Duodenal mucosa (tissue), 2 donors: ENCODE measurements around the gene ATP11A.
A peak's percentile ranks its signal among the peaks of the same experiment; 100 is the strongest.
"Not testable (repeated sequence)": the region's sequence is repeated elsewhere in the genome, so short reads cannot be mapped to it uniquely, and the experiment has no call there.

Experiments used
- H3K27ac ChIP-seq: one replicate; pipeline ENCODE4 v1.7.0; 2013; ENCODE audit warnings: low read depth, low read length
- H3K27me3 ChIP-seq, 2 donors: one replicate each; pipeline ENCODE4 v1.7.0; 2013; ENCODE audit warnings: low read length in 2 of 2, control low read depth in 1 of 2; ENCODE audit not compliant: insufficient read depth in 2 of 2, control insufficient read depth in 1 of 2
- H3K36me3 ChIP-seq, 2 donors: one replicate each; pipeline ENCODE4 v1.7.0; 2013; ENCODE audit warnings: low read length in 2 of 2, control low read depth in 1 of 2; ENCODE audit not compliant: insufficient read depth in 2 of 2, control insufficient read depth in 1 of 2
- H3K4me1 ChIP-seq, 2 donors: one replicate each; pipeline ENCODE4 v1.7.0; 2013; ENCODE audit warnings: low read length in 2 of 2, control low read depth in 1 of 2; ENCODE audit not compliant: insufficient read depth in 2 of 2, control insufficient read depth in 1 of 2
- H3K4me3 ChIP-seq, 2 donors: one replicate each; pipeline ENCODE4 v1.7.0; 2013; ENCODE audit warnings: low read length in 2 of 2, low read depth in 1 of 2
- H3K9ac ChIP-seq, 2 donors: one replicate each; pipeline ENCODE4 v1.7.0; 2013; ENCODE audit warnings: low read length in 2 of 2, low read depth in 1 of 2
- H3K9me3 ChIP-seq, 2 donors: one replicate each; pipeline ENCODE4 v1.7.0; 2013; ENCODE audit warnings: low read length in 2 of 2, control low read depth in 1 of 2; ENCODE audit not compliant: control insufficient read depth in 1 of 2

Gene ATP11A

DNA sequence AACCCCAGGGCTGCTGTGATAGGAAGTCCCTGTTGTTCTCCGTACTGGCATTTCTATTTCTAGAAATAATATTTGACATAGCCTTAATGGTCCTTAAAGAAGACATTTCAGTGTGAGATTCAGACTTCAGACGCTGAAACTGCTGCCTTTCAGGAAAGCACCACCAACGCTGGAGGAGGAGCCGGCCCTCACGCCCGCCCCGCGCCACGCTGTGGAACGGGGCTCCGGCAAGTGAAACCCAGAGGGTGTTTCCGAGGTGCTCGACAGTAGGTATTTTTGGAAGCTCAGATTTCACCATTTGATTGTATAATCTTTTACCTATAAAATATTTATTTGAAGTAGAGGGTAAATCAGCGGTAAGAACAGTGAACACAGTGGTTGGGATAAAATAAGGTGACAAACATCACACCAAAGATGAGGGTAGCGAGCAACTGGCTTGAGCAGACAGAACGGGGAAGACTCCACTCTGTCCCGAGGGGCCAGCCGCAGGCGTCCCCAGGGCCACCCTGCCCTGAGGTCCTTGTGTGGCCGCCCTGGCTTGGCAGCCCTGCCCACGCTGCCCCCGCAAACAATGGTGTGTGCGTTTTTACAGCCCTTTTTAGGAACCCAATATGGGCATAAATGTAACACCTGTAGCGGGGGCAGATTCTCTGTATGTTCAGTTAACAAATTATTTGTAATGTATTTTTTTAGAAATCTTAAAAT, 193.6 kb downstream of the ATP11A start:
- H3K36me3 ChIP-seq, result peaks cover 22 to 52% of the 10 kb centered on the region in 2 donors
- no peaks in the 10 kb centered on the region for H3K27me3 ChIP-seq
- H3K4me3 ChIP-seq, result no peak overlapping the region
- peaks cover 7 to 10% of the 10 kb centered on the region in 2 donors for H3K4me1 ChIP-seq
- no peaks in the 10 kb centered on the region for H3K9me3 ChIP-seq
- no peak overlapping the region for H3K27ac ChIP-seq
- no peak overlapping the region for H3K9ac ChIP-seq

DNA sequence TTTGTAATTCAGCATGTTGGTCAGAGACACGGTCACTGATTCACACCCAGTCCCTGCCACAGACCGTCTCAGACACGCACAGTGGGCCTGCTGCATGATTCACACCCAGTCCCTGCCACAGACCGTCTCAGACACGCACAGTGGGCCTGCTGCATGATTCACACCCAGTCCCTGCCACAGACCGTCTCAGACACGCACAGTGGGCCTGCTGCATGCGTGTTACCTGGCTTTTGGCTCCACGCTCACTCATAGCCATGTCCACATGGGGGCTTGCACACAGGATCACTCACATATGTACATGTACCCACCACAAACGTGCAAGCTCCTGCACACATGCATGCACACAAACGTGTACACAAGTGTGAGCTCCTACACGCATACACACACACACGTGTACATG, 194.9 kb downstream of the ATP11A start:
- not testable (repeated sequence) for H3K9ac ChIP-seq, H3K4me3 ChIP-seq, H3K27me3 ChIP-seq, H3K27ac ChIP-seq, H3K9me3 ChIP-seq, H3K4me1 ChIP-seq
- H3K36me3 ChIP-seq, result peaks cover 17 to 46% of the 10 kb centered on the region in 2 donors

DNA sequence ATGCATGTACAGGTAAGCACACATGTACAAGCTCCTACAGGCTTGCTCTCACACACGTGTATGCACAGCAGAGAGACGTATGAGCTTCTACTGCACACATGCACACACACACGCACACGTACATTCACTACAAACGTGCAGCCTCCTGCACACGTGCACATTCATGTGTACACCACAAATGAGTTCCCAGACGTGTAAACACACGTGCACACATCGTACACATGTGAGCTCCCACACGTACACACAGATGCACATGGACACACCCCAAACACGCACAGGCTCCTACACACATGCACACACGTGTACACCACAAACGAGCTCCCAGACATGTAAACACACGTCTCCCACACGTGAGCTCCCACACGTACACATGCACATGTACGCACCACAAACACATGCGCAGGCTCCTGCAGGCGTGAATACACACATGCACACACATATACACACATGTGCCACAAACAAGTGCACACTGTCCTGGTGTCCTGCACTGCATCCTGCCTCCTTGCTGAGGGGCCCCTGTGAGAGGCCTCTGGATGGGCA, 195.5 kb downstream of the ATP11A start:
- no peak overlapping the region for H3K27ac ChIP-seq
- peaks cover 7 to 10% of the 10 kb centered on the region in 2 donors for H3K4me1 ChIP-seq
- peaks cover 0 to 2% of the 10 kb centered on the region in 2 donors for H3K27me3 ChIP-seq
- no peak overlapping the region for H3K4me3 ChIP-seq
- no peaks in the 10 kb centered on the region for H3K9me3 ChIP-seq
- peaks cover 17 to 39% of the 10 kb centered on the region in 2 donors for H3K36me3 ChIP-seq
- H3K9ac ChIP-seq, result no peak overlapping the region

DNA sequence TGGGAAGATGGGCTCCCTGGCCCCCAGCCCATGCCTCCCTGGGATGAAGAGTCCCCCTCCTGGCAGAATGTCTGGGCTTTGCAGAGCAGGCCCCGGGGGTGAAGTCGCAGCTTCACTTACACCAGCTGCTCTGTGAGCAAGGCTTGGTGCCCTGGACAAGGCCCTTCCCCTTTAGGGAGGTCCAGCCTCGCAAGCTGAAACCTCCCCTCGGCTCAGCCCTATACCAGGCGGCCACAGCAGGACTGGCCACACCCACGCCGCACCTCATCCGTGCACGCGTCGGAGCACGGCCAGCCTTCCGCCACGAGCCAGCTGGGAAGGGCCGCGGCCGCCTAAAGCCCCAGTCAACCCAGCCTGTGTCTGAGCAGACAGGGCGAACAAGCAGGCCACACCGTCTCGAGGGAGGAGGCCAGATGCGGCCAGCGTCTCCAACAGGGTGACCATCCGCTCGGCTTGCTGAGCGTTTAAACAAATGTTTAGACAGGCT, 196.0 kb downstream of the ATP11A start:
- Histone ChIP-seq H3K4me1 (peaks cover 7 to 10% of the 10 kb centered on the region in 2 donors), H3K9ac (no peak overlapping the region), H3K4me3 (peak overlapping the region; percentile 40 to 55), H3K27ac (no peak overlapping the region), H3K27me3 (peaks cover 0 to 2% of the 10 kb centered on the region in 2 donors), H3K36me3 (peaks cover 14 to 34% of the 10 kb centered on the region in 2 donors), H3K9me3 (no peaks in the 10 kb centered on the region)

DNA sequence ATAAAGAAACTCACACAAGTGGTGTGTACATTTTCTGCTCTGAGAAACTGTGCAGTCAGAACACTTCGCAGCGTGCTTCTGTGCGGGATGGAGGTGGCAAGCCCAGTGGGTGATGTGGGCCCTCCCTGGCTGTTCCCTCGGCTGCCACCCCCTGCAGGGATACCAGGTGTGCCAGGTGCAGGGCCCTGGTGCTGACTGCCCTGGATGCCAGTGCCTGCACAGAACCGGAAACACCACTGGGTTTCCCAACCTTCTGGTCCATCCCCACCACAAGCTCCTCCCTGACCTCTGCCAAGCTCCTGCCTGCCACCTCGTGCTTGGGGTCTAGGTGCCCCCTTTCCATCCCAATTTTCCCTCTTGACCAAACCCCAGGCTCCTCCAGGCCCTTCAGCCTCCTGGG, 197.3 kb downstream of the ATP11A start:
- Histone ChIP-seq H3K4me1 (peaks cover 7 to 13% of the 10 kb centered on the region in 2 donors), H3K4me3 (no peak overlapping the region), H3K9ac (no peak overlapping the region), H3K36me3 (peaks cover 3 to 21% of the 10 kb centered on the region in 2 donors), H3K27ac (no peak overlapping the region), H3K9me3 (no peaks in the 10 kb centered on the region), H3K27me3 (peaks cover 0 to 5% of the 10 kb centered on the region in 2 donors)

DNA sequence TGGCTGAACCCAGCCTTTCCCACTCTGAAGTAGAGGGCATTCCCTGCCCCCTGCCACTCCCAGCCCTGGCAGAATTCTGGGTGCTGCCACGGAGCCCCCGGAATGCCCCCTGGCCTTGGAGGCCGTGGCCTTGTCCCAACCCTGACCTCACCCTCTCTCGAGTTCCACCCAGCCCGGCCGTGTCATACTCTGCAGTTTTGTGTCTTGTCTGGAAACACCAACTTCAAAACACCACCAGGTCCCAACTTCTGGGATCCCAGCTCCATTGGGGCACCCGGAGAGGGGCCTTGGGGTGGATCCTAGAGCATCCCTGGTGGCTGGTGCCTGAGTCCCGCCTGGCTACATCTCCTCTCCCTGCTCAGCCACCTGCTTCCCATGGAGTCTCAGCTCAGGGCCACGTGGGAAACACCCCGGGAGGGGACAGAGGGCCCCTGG, 197.7 kb downstream of the ATP11A start:
- H3K27ac ChIP-seq, result no peak overlapping the region
- H3K4me3 ChIP-seq, result no peak overlapping the region
- H3K9me3 ChIP-seq, result no peaks in the 10 kb centered on the region
- peaks cover 0 to 5% of the 10 kb centered on the region in 2 donors for H3K27me3 ChIP-seq
- peaks cover 0 to 17% of the 10 kb centered on the region in 2 donors for H3K36me3 ChIP-seq
- no peak overlapping the region for H3K9ac ChIP-seq
- H3K4me1 ChIP-seq, result peaks cover 10 to 17% of the 10 kb centered on the region in 2 donors

DNA sequence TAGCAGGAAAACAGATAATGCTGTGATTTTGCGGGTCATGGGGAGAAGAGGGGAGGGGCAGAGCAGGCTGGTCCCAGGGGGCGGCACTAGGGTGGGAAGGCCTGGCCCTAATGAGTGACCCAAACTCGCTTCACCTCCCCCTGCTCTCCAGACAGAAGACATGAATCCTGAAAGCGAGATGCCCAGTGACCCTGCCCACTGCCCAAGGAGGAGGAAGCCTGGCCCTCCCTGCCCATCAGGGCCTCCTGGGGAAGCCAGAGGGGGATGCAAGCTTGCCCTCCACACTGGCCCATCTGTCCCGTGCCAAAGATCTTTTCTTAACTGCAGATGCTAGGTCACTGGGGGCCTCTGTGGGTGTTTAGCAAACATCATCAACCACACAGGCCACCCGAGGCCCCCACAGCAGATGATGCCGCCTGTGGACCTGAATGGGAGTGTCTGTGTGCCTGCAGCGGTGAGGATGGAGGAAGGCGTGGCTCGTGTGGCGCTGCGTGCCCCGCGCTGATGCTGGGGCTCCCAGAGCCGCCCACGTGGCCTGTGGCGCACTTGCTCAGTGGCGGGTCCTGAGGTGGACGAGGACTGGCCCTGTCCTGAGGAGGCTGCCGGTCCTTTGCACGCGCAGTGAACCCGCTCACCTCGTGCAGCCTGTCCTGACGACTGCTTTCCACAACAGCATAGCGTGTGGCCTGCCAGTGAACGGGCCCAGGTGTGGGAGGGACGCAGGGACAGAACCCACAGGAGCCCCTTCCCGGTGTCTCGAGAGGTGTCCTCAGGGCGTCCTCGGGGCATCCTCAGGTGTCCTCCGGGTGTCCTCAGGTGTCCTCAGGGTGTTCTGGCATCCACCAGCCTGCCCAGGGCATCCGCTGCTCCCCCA, 198.6 kb downstream of the ATP11A start:
- Histone ChIP-seq H3K27me3 (peaks cover 0 to 5% of the 10 kb centered on the region in 2 donors), H3K4me3 (no peak overlapping the region), H3K36me3 (peaks cover 0 to 8% of the 10 kb centered on the region in 2 donors)

DNA sequence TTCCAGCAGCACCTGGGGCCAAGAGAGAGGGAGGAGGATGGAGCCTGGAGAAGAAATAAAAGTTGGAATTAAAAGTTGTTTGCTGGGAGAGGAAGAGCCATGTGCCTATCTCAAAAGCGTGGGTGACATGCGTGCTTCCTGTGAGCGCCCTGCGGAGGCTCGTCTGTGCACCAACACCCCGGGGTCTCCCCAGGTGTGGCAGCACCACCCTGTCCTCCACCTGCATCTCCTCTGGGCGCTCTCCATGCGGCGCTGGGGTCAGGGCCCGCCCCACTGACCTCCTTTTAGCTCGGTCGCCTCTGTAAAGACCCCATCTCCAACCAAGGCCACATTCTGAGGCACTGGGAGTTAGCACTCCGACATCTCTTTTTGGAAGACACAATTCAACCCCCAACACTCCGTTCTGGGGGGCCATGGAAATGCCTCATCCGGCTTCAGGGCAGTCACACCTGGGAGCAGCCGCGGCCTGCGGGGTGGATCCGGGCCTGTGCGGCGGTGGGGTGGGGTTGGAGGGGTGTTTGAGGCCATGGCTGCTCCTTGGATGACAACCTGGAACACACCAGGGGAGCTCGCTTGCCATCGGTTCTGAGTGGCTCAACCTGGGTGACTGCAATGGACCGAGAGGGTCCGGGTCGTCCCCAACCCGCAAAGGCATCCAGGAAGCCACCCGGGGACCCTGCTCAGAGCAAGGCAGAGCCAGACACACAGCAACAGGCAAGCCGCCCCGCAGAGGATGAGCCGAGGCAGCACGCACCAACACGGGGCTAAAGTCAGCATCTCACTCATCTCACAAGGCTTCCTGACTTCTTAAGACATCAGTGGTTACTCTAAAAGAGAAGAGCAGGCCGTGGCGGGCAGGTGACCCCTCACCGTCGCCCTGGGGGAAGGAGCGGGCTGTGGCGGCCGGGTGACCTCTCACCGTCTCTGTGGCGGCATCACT, 199.8 kb downstream of the ATP11A start:
- Histone ChIP-seq H3K4me3 (no peak overlapping the region), H3K9me3 (no peaks in the 10 kb centered on the region), H3K27me3 (peaks cover 0 to 6% of the 10 kb centered on the region in 2 donors), H3K9ac (no peak overlapping the region), H3K27ac (no peak overlapping the region), H3K36me3 (peaks cover 0 to 7% of the 10 kb centered on the region in 2 donors), H3K4me1 (peaks cover 24 to 31% of the 10 kb centered on the region in 2 donors)

More for the DNA sequence above, 198.6 kb downstream of the ATP11A start:
- Histone ChIP-seq H3K27ac (no peak overlapping the region), H3K9me3 (no peaks in the 10 kb centered on the region), H3K9ac (no peak overlapping the region), H3K4me1 (peaks cover 19 to 26% of the 10 kb centered on the region in 2 donors)

DNA sequence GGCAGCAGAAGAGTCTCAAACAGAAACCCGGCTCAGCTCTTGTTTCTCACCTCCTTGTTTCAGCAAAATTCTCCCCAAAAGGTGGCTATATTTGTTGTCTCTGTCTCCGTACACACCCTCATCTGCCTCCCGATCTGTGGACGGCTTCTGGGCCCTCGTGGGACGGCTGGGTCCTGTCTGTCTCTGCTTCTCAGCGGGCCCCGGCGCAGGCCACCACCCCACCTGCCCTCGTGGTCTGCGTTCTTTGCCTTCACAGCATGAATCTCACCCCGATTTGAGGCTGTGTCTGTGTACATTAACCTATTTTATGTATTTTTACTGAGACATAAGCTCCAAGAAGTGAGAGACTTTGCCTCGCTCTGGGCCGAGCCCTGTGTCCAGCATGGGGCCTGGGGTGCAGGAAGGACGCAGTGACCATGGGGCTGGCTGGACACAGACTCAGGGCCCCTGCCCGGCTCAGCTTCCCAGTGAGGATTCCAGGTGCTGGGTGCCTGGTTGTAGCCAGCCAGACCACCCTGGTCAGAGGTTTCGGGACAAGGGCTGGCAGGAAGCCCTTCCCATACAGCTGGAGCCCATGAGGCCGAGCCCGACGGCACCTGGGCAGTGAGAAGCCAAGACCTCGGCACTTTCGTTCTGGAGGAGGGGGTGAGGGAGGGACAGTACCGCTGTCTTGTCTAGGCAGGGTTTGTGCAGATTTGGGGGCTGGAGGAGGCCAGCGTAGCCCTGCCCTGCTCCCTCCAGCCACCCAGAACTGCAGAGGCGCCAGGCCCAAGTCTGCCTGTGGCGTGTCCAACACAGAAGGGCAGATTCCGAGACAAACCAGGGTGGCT, 200.7 kb downstream of the ATP11A start:
- no peaks in the 10 kb centered on the region for H3K36me3 ChIP-seq
- H3K27me3 ChIP-seq, result peaks cover 6 to 16% of the 10 kb centered on the region in 2 donors
- no peak overlapping the region for H3K9ac ChIP-seq
- H3K27ac ChIP-seq, result no peak overlapping the region
- peaks cover 25 to 38% of the 10 kb centered on the region in 2 donors for H3K4me1 ChIP-seq
- no peak overlapping the region for H3K4me3 ChIP-seq
- no peaks in the 10 kb centered on the region for H3K9me3 ChIP-seq
